IPS DF 6.9 (cell line): ENCODE data around the gene ZBTB8A.
"Not testable (repeated sequence)": the region's sequence is repeated elsewhere in the genome, so short reads cannot be mapped to it uniquely, and the experiment has no call there.

ENCODE experiments used
- DNase-seq: peaks from one replicate; pipeline ENCODE4 v3.0.0-alpha.2; 2013; ENCODE audit warnings: low read depth, low spot score
- H3K27ac ChIP-seq: one replicate; pipeline ENCODE4 v1.5.1; 2013; ENCODE audit warnings: low read length, control low read depth
- H3K27me3 ChIP-seq: 2 replicates; pipeline ENCODE4 v1.6.1; 2013; ENCODE audit warnings: mild to moderate bottlenecking, low read length; ENCODE audit not compliant: control insufficient read depth, insufficient read depth
- H3K36me3 ChIP-seq: 2 replicates; pipeline ENCODE4 v1.6.1; 2013; ENCODE audit warnings: low read length; ENCODE audit not compliant: control insufficient read depth, insufficient read depth
- H3K4me1 ChIP-seq: 2 replicates; pipeline ENCODE4 v1.6.1; 2013; ENCODE audit warnings: low read length; ENCODE audit not compliant: control insufficient read depth, insufficient read depth
- H3K4me3 ChIP-seq: 2 replicates; pipeline ENCODE4 v1.5.1; 2013; ENCODE audit warnings: mild to moderate bottlenecking, low read length
- H3K9me3 ChIP-seq: 2 replicates; pipeline ENCODE4 v1.6.1; 2013; ENCODE audit warnings: low read length, inconsistent platforms; ENCODE audit not compliant: control insufficient read depth, insufficient read depth
- whole genome bisulfite sequencing: extraction: QIAGEN DNeasy Blood & Tissue Kit; methylation state at CpG from one replicate; pipeline ENCODE4 v1.1.7; 2013; ENCODE audit warnings: mixed read lengths, missing lambda C conversion rate; ENCODE audit not compliant: insufficient read length, insufficient coverage; 5-methylcytosine and 5-hydroxymethylcytosine counted together

ZBTB8A gene

GRCh38 chr1:32636914-32637645 lies 97.9 kb downstream of the ZBTB8A start:
- Histone ChIP-seq H3K27me3 (no peaks in the 10 kb centered on the region), H3K36me3 (no peaks in the 10 kb centered on the region), H3K9me3 (no peaks in the 10 kb centered on the region), H3K4me1 (no peaks in the 10 kb centered on the region; the same call in none of the 2 replicates), H3K27ac (no peak overlapping the region), H3K4me3 (no peak overlapping the region)
- no CpG with 5 or more reads among the region's 16 CpGs for WGBS
- no peak for DNase-seq

- no peaks in the 10 kb centered on the region for H3K27me3 ChIP-seq
- H3K36me3 ChIP-seq = no peaks in the 10 kb centered on the region
- H3K4me3 ChIP-seq = no peak overlapping the region
- H3K4me1 ChIP-seq = no peaks in the 10 kb centered on the region; the same call in 1 of the 2 replicates
- WGBS = no CpG with 5 or more reads among the region's 1 CpG
- no peak overlapping the region for H3K27ac ChIP-seq
- no peak for DNase-seq
- no peaks in the 10 kb centered on the region for H3K9me3 ChIP-seq
Measured at GRCh38 chr1:32639489-32640075, 100.4 kb downstream of the ZBTB8A start.

- not testable (repeated sequence) for H3K4me1 ChIP-seq, H3K27me3 ChIP-seq, H3K4me3 ChIP-seq, H3K9me3 ChIP-seq, DNase-seq, H3K36me3 ChIP-seq, H3K27ac ChIP-seq
- no CpG with 5 or more reads among the region's 8 CpGs for WGBS
Measured at GRCh38 chr1:32642292-32642827, 103.1 kb downstream of the ZBTB8A start.

GRCh38 chr1:32644426-32644825 lies 105.2 kb downstream of the ZBTB8A start:
- no peak for DNase-seq
- Histone ChIP-seq H3K27ac (no peak overlapping the region), H3K4me1 (no peaks in the 10 kb centered on the region), H3K27me3 (no peaks in the 10 kb centered on the region), H3K4me3 (no peak overlapping the region), H3K36me3 (no peaks in the 10 kb centered on the region), H3K9me3 (no peaks in the 10 kb centered on the region)
- no CpG with 5 or more reads among the region's 4 CpGs for WGBS

- DNase-seq = no peak
- Histone ChIP-seq H3K4me1 (no peaks in the 10 kb centered on the region), H3K27ac (no peak overlapping the region), H3K4me3 (no peak overlapping the region), H3K36me3 (no peaks in the 10 kb centered on the region), H3K9me3 (no peaks in the 10 kb centered on the region), H3K27me3 (no peaks in the 10 kb centered on the region)
- no CpG with 5 or more reads among the region's 6 CpGs for WGBS
Measured at GRCh38 chr1:32647308-32648134, 108.3 kb downstream of the ZBTB8A start.

- H3K4me3 ChIP-seq = peak within 1 kb of the TSS; percentile 78
- no peak within 1 kb of the TSS for H3K27ac ChIP-seq
- peak; percentile 68 for DNase-seq
- no peaks in the 10 kb centered on the region for H3K9me3 ChIP-seq
- no peaks in the 10 kb centered on the region for H3K4me1 ChIP-seq
- no CpG with 5 or more reads among the region's 21 CpGs for WGBS
- peaks cover 6% of the 10 kb centered on the region; the same call in 1 of the 2 replicates for H3K36me3 ChIP-seq
- no peaks in the 10 kb centered on the region for H3K27me3 ChIP-seq
Measured at GRCh38 chr1:32650248-32650751, 111.1 kb downstream of the ZBTB8A start, which contains the start of gene ZBTB8OS. Gene ZBTB8OS, minus strand, starts transcription at chr1:32650550. Its CDS starts 21 bp downstream, at chr1:32650529.

- H3K36me3 ChIP-seq = peaks cover 6% of the 10 kb centered on the region; the same call in 1 of the 2 replicates
- H3K9me3 ChIP-seq = no peaks in the 10 kb centered on the region
- H3K4me3 ChIP-seq = peak within 1 kb of the TSS; percentile 78
- peak; percentile 91 for DNase-seq
- no peaks in the 10 kb centered on the region for H3K4me1 ChIP-seq
- no CpG with 5 or more reads among the region's 67 CpGs for WGBS
- no peaks in the 10 kb centered on the region for H3K27me3 ChIP-seq
- no peak within 1 kb of the TSS for H3K27ac ChIP-seq
Measured at GRCh38 chr1:32650752-32651460, 111.7 kb downstream of the ZBTB8A start, which contains the start of gene RBBP4. Gene RBBP4, plus strand, starts transcription at chr1:32651208. Its CDS starts 99 bp downstream, at chr1:32651307.

GRCh38 chr1:32651461-32652073 lies 112.3 kb downstream of the ZBTB8A start:
- Histone ChIP-seq H3K36me3 (peaks cover 6% of the 10 kb centered on the region; the same call in 1 of the 2 replicates), H3K27me3 (no peaks in the 10 kb centered on the region), H3K9me3 (no peaks in the 10 kb centered on the region), H3K4me1 (no peaks in the 10 kb centered on the region), H3K27ac (no peak overlapping the region), H3K4me3 (peak overlapping the region; percentile 65)
- no CpG with 5 or more reads among the region's 43 CpGs for WGBS
- no peak for DNase-seq

GRCh38 chr1:32652244-32652962 lies 113.2 kb downstream of the ZBTB8A start:
- WGBS = no CpG with 5 or more reads among the region's 16 CpGs
- no peak overlapping the region for H3K27ac ChIP-seq
- H3K27me3 ChIP-seq = no peaks in the 10 kb centered on the region
- H3K36me3 ChIP-seq = peaks cover 9% of the 10 kb centered on the region; the same call in 1 of the 2 replicates
- no peaks in the 10 kb centered on the region for H3K4me1 ChIP-seq
- DNase-seq = no peak
- H3K9me3 ChIP-seq = no peaks in the 10 kb centered on the region
- no peak overlapping the region; the same call in 1 of the 2 replicates for H3K4me3 ChIP-seq
